HG02938 (cell line): Measurements from ENCODE around the gene SLC35E1.
"Not testable (repeated sequence)": the region's sequence is repeated elsewhere in the genome, so short reads cannot be mapped to it uniquely, and the experiment has no call there.

Experiments
- ATAC-seq: cut with Tn5 transposase; IDR thresholded peaks from one replicate; pipeline ENCODE4 v1.9.1; 2021; ENCODE audit warnings: mild to moderate bottlenecking, moderate library complexity; ENCODE audit not compliant: unreplicated experiment

SLC35E1 gene

GRCh38 chr19:16506161-16506560 lies 66.1 kb downstream of the SLC35E1 start:
- ATAC-seq, result not testable (repeated sequence)

- no peak for ATAC-seq
Observed at GRCh38 chr19:16504271-16504670, 67.9 kb downstream of the SLC35E1 start.
